Adrenal gland (tissue), 12 donors: Measurements from ENCODE around the gene ADGRA3. TPM values are rescaled to one million over a fixed set of nuclear protein-coding genes. Genes with fewer than 3 reads are reported as not detected.
A peak's percentile ranks its signal among the peaks of the same experiment; 100 is the strongest.

Experiments
- DNase-seq, 7 donors: peaks; one replicate each; pipeline ENCODE4 v3.0.0-alpha.2; 2019 to 2020
- H3K27ac ChIP-seq, 5 donors: fragments of 200-600 bp; sonication (generic) in 4 of 5; 1 replicate in 3 of 5; 2 replicates in 2 of 5; pipeline versions ENCODE4 v1.5.1 to v1.8.0; 2016 to 2020; ENCODE audit warnings: mild to moderate bottlenecking in 1 of 5
- H3K27me3 ChIP-seq: fragments of 200-600 bp; 2 replicates; pipeline ENCODE4 v1.8.0; 2021
- H3K36me3 ChIP-seq, 2 donors: fragments of 200-600 bp; replicated peaks in 1 of 2; 1 replicate in 1 of 2; 2 replicates in 1 of 2; pipeline versions ENCODE4 v1.5.1 to v1.8.0; 2018 to 2022
- H3K4me1 ChIP-seq, 2 donors: fragments of 200-600 bp; replicated peaks in 1 of 2; 1 replicate in 1 of 2; 2 replicates in 1 of 2; pipeline versions ENCODE4 v1.5.1 to v1.8.0; 2018 to 2021
- H3K4me3 ChIP-seq, 4 donors: fragments of 200-600 bp; sonication (generic) in 3 of 4; one replicate each; pipeline ENCODE4 v1.5.1; 2016 to 2018
- H3K9me3 ChIP-seq, 3 donors: fragments of 200-600 bp; sonication (generic) in 1 of 3; replicated peaks in 1 of 3; 1 replicate in 2 of 3; 2 replicates in 1 of 3; pipeline versions ENCODE4 v1.5.1 to v1.8.0; 2016 to 2021
- POLR2A ChIP-seq, 2 donors: fragments of 450-650 bp; IDR thresholded peaks; one replicate each; pipeline ENCODE4 v1.6.1; 2017; ENCODE audit warnings: antibody characterized with exemption in 2 of 2, mild to moderate bottlenecking in 2 of 2, moderate library complexity in 1 of 2
- WGBS, 4 donors: extraction: QIAGEN DNeasy Blood & Tissue Kit in 2 of 4; methylation state at CpG; one replicate each; pipeline versions ENCODE4 v1.1.5 to v1.1.7; 2013 to 2017; 5-methylcytosine and 5-hydroxymethylcytosine counted together
- intact Hi-C, 2 donors: fragments of 100-400 bp; cut with DNase I; formaldehyde crosslinking; loops; one replicate each; pipeline versions ENCODE4 v1.14.1 to v1.15.0; 2022 to 2023
- polyA plus RNA-seq, 3 donors: library from polyadenylated mRNA; stranded (reverse); fragments of 200-250 nt in 2 of 3; fragments of 350-450 nt in 1 of 3; fragmentation: Illumina TruSeq in 1 of 3; extraction: RNeasy Lipid Tissue Mini Kit (QIAGEN cat#74804) in 1 of 3; gene quantifications; one replicate each; pipeline ENCODE4 v1.2.3, GENCODE V29; 2013 to 2014
- total RNA-seq, 9 donors: library from RNA; depleted of rRNA in 4 of 9; stranded (reverse); fragments of >200 nt in 4 of 9; fragments of 120-200 nt in 1 of 9; fragmentation: NEBNext Ultra II Directional in 1 of 9; extraction: Animal tissue kit (Norgen Biotek cat#: 25700) in 1 of 9; gene quantifications; one replicate each; pipeline versions ENCODE4 v1.1.0 to v1.2.4, GENCODE V29; 2013 to 2023
- TF ChIP-seq, protein P1 (sequence below), 6 experiments: fragments of 450-650 bp in 4 of 6; fragments of 200-600 bp in 2 of 6; sonication (generic) in 1 of 6; IDR thresholded peaks; 1 replicate in 5 of 6; 2 replicates in 1 of 6; pipeline versions ENCODE4 v1.5.1 to v1.8.0; 2016 to 2021; ENCODE audit warnings: antibody characterized with exemption in 6 of 6, mild to moderate bottlenecking in 2 of 6, moderate library complexity in 1 of 6
- donor health status: healthy with polysubstance abuse.
- donor health status: Bipolar disorder and iron deficiency.
- donor health status: DM: yes; HTN: yes; CAD: no.
- donor health status: DM: no; HTN: no; CAD: no.
- donor health status: DM: no; HTN: no; CAD: no.
- donor health status: DM: yes; HTN: yes; CAD: no.

The ADGRA3 gene
- total and polyA plus RNA-seq, 12 donors = 9.8 to 36.9 (median 24.0) TPM

DNA sequence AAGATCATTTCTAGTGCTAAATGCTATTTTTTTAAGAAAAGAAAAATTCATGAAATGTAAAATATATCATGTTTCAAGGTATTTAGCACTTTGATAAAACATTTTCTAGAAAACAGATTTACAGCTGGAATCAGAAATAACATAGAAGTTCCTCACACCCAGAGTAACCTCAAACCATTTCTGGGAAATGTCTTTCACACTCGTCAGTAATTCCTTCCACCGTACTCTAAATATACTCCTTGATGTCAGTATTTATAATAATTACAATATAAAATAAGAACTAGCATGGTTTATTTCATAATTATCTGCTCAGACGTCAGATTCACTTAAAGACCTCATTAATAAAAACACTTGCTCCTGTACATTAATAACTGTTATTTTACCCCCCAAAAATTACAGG, 103.9 kb downstream of the ADGRA3 start:
- no peaks in the 10 kb centered on the region for H3K4me1 ChIP-seq
- H3K27me3 ChIP-seq = no peaks in the 10 kb centered on the region
- H3K4me3 ChIP-seq = no peak overlapping the region
- WGBS, 4 donors = 85 to 93% (median 87%) methylated on average over 3 of the region's 3 CpGs
- H3K27ac ChIP-seq = no peak overlapping the region
- intact Hi-C loops = loop anchor here in 1 of 2 donors (5.0 kb wide), 2 partner anchors 195 to 280 kb away; partner anchors contain the start of gene GBA3
- no peak for DNase-seq
- TF ChIP-seq, protein P1, sequence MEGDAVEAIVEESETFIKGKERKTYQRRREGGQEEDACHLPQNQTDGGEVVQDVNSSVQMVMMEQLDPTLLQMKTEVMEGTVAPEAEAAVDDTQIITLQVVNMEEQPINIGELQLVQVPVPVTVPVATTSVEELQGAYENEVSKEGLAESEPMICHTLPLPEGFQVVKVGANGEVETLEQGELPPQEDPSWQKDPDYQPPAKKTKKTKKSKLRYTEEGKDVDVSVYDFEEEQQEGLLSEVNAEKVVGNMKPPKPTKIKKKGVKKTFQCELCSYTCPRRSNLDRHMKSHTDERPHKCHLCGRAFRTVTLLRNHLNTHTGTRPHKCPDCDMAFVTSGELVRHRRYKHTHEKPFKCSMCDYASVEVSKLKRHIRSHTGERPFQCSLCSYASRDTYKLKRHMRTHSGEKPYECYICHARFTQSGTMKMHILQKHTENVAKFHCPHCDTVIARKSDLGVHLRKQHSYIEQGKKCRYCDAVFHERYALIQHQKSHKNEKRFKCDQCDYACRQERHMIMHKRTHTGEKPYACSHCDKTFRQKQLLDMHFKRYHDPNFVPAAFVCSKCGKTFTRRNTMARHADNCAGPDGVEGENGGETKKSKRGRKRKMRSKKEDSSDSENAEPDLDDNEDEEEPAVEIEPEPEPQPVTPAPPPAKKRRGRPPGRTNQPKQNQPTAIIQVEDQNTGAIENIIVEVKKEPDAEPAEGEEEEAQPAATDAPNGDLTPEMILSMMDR (IDR thresholded peaks at IDR 0.05) = no peak
- TF ChIP-seq POLR2A (IDR thresholded peaks at IDR 0.05) = no peak
- no peaks in the 10 kb centered on the region for H3K36me3 ChIP-seq
- H3K9me3 ChIP-seq = no peaks in the 10 kb centered on the region

DNA sequence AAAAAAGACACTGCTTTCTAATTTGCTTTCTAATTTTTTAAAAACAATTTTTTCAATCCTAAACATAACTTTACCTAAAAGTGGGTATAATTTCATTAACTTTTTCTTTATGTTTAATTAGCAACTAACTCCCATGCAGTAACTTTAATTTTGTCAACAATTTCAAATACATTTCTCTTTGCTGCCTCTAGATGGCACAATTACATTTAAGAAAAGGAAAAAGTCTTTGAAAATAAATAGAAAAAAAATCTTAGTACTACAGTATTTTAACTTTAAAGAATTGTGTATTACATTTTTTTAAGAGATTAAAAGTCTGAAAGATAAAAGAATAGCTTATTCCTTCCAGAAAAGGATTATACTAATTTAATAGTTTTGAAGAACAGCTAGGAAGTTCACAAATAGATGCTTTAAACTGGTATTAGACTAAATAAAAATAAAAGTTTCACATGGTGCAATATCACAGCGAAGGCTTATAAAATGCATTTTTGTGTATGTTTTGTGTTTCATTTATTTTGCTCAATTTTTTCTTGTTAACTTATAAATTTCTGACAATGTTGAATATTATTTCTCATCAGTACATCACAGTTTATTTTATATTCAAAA, 105.1 kb downstream of the ADGRA3 start:
- Histone ChIP-seq H3K9me3 (no peaks in the 10 kb centered on the region), H3K4me1 (no peaks in the 10 kb centered on the region), H3K36me3 (no peaks in the 10 kb centered on the region), H3K27ac (no peak overlapping the region), H3K4me3 (no peak overlapping the region), H3K27me3 (no peaks in the 10 kb centered on the region)
- TF ChIP-seq POLR2A (IDR thresholded peaks at IDR 0.05) = no peak
- TF ChIP-seq, protein P1 (IDR thresholded peaks at IDR 0.05) = peak; percentile 32 to 76 (median 54)
- 74 to 87% (median 80%) methylated on average over 1 of the region's 1 CpG for WGBS, 4 donors
- DNase-seq = no peak
- intact Hi-C loops = loop anchor here in 1 of 2 donors (5.0 kb wide), 2 partner anchors 197 to 282 kb away; partner anchors contain the start of gene GBA3

DNA sequence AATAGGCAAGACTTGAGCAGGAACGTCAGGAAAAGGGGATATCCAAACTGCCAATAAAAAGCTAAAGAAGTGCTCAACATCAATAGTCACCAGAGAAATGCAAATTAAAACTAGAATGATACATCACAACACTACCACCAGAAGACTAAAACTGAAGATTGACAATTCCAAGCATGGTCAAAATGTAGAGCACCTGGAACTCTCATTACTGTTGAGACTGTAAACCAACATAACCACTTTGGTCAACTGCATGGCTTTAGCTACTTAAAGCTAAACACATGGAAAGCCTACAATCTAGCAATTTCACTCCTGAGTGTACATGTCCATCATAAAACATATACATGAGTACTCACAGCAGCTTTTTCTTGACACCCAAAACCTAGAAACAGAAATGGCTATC, 107.4 kb downstream of the ADGRA3 start:
- Histone ChIP-seq H3K27me3 (no peaks in the 10 kb centered on the region), H3K9me3 (no peaks in the 10 kb centered on the region), H3K4me3 (no peak overlapping the region), H3K27ac (no peak overlapping the region), H3K36me3 (no peaks in the 10 kb centered on the region), H3K4me1 (no peaks in the 10 kb centered on the region)
- no peak for DNase-seq
- WGBS, 4 donors = 74 to 92% (median 84%) methylated on average over 1 of the region's 1 CpG
- intact Hi-C loops = loop anchor here in 1 of 2 donors (5.0 kb wide), 2 partner anchors 199 to 284 kb away; partner anchors contain the start of gene GBA3
- TF ChIP-seq, protein P1 (IDR thresholded peaks at IDR 0.05) = no peak
- no peak for TF ChIP-seq POLR2A (IDR thresholded peaks at IDR 0.05)

DNA sequence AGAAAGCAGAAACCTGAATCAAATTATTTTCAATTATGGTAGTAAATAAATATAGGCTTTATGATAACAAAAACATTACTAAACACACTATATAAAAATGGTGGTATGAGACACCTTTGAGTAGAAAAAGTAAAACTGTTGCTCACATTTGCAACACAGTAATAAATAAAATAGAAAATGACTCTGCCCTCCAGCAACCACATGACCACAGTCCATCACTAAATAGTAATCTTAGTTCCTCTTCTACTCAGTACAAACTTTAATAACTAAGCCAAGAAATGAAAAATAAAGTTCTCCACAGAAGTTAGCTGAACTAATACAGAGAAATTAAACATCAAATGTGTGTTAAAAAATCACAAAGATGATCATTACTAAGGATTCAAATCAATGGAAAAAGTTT, 108.5 kb downstream of the ADGRA3 start:
- Histone ChIP-seq H3K36me3 (no peaks in the 10 kb centered on the region), H3K4me3 (no peak overlapping the region), H3K4me1 (no peaks in the 10 kb centered on the region), H3K27ac (no peak overlapping the region), H3K27me3 (no peaks in the 10 kb centered on the region), H3K9me3 (no peaks in the 10 kb centered on the region)
- no peak for DNase-seq
- intact Hi-C loops = loop anchor here in 1 of 2 donors (5.0 kb wide), 2 partner anchors 200 to 285 kb away; partner anchors contain the start of gene GBA3
- TF ChIP-seq POLR2A (IDR thresholded peaks at IDR 0.05) = no peak
- TF ChIP-seq, protein P1 (IDR thresholded peaks at IDR 0.05) = no peak
